HG02840 (cell line): ENCODE data around the gene PRSS12.
"Not testable (repeated sequence)": the region's sequence is repeated elsewhere in the genome, so short reads cannot be mapped to it uniquely, and the experiment has no call there.

Experiments
- ATAC-seq: cut with Tn5 transposase; IDR thresholded peaks from one replicate; pipeline ENCODE4 v1.9.1; 2021; ENCODE audit warnings: mild to moderate bottlenecking, moderate library complexity, moderate number of reproducible peaks; ENCODE audit not compliant: unreplicated experiment, low FRiP score

Gene PRSS12, protein sequence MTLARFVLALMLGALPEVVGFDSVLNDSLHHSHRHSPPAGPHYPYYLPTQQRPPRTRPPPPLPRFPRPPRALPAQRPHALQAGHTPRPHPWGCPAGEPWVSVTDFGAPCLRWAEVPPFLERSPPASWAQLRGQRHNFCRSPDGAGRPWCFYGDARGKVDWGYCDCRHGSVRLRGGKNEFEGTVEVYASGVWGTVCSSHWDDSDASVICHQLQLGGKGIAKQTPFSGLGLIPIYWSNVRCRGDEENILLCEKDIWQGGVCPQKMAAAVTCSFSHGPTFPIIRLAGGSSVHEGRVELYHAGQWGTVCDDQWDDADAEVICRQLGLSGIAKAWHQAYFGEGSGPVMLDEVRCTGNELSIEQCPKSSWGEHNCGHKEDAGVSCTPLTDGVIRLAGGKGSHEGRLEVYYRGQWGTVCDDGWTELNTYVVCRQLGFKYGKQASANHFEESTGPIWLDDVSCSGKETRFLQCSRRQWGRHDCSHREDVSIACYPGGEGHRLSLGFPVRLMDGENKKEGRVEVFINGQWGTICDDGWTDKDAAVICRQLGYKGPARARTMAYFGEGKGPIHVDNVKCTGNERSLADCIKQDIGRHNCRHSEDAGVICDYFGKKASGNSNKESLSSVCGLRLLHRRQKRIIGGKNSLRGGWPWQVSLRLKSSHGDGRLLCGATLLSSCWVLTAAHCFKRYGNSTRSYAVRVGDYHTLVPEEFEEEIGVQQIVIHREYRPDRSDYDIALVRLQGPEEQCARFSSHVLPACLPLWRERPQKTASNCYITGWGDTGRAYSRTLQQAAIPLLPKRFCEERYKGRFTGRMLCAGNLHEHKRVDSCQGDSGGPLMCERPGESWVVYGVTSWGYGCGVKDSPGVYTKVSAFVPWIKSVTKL

GRCh38 chr4:118352843-118353533 is at the start of gene PRSS12:
PRSS12 (minus strand) TSS chr4:118353003; CDS start chr4:118352720, 283 bp downstream.
- ATAC-seq: peak; percentile 97

GRCh38 chr4:118400356-118400755 is 47.6 kb upstream of the PRSS12 start:
- ATAC-seq: no peak

GRCh38 chr4:118399883-118400282 is 47.1 kb upstream of the PRSS12 start:
- ATAC-seq: not testable (repeated sequence)

DNA sequence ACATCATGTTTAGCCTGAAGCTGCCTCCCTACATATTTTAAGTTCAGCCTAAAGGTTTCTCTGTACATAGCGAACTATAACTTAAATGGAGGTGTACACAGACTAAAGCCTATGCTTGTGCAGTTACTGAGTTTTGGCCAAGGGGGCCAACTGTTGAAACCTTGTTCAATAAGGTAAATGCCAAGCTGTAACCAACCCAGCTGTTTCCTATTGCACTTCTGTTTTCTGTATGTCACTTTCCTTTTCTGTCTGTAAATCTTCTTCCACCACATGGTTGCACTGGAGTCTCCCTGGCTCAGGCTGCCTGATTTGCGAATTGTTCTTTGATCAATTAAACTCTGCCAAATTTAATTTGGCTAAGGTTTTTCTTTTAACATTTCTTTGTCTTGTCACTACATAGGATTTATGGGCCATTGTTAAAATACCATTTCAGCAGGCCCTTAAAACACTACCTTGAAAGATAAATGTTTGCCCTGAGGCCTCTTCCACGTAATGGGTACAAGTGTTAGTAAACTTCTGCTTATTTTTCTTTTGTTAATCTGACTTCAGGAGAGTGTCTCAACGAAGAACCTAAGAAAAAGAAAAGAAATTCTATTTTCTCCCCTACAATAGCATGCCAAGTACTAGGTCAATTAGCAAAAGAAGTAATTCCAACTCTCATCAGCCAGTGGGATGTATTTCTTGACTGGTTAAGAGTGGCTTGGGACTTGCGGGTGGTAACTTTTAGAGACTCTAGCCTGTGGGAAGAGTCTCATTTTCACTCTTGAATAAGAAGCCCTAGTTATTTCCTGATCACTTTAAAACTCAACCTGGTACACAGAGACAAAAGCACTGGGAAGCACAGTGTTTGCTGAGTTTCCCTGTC is 45.7 kb upstream of the PRSS12 start:
- no peak for ATAC-seq

GRCh38 chr4:118397623-118397979 is 44.8 kb upstream of the PRSS12 start:
- ATAC-seq: no peak

DNA sequence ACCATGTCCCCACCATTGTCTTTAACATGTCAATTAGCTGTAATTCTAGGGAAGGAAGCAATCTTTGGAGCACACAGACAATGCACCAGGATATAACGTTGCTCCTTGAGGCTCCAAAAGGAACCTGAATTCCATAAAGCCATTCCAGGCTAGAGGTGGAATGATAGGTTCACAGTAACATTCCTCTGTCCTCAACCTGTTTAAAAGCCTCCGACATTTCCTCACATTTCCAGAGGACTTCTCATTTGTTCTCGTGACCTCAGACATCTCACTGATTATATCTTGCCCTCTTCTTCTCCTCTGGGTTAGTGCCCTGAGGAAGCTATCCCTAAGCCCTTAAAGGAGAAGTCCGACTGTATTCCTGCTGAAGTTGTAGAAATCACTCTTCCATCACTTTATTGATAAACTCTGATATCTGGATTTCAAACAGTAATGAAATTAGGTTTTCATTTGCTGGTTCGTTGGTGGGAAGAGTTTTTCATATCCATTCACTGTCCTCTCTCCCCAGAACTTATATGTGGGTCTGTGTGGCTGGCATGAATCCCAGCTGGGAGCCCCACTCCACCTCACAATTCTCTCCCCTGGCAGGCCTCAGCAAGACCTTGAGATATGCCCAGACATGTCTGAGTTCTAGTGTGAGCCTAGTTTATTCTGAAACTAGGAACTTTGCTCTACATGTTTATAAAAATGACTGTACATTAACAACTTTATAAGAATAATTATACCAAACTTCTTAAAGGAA is 44.2 kb upstream of the PRSS12 start:
- ATAC-seq: no peak

DNA sequence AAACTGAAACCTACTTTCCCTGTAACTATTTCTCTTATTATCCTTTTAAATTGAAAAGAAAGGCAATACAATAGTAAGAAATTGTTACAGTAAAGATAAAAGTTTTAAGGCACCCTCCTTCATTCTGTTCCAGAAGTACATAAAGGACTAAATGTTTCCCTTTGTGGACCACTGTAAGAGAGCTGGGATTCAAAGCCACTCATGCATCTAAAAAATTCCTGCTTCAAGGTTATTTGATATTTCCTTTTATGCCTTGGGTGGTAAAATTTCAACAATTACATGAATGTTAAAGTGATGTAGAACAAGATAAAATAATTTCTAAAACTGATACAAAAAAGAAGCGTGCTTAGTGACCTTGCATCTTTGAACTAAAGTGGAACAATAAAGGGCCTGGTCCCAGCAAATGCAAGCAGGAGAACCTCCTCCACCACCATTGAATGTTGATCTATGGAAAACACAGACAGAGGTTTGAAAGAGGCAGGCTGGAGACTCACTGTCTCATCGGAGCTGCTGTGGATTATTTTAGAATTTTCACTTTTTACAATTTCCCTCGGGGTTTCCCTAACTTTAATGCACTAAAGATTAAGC is 42.3 kb upstream of the PRSS12 start:
- ATAC-seq: no peak

GRCh38 chr4:118392509-118392908 is 39.7 kb upstream of the PRSS12 start:
- ATAC-seq: not testable (repeated sequence)

DNA sequence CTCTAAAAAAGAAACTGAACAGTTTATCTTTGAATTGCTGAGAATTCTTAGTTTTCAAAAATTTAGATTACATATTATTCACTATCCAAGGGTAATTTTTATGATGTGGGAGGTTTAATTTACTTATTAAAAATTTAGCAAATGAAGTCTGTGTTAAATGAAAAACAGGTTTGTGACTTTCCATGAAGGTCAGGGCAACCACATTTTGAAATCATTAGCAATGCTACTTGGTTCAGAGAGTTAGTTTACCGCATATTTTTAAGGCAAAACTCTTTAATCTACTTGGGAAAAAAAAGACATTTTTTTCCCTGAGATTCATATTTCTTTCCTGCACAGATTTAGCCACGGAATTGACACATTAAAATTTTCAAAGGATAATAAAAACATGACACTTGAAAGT is 37.3 kb upstream of the PRSS12 start:
- ATAC-seq: no peak

- ATAC-seq: no peak
Measured at GRCh38 chr4:118389721-118390120, 36.9 kb upstream of the PRSS12 start.

DNA sequence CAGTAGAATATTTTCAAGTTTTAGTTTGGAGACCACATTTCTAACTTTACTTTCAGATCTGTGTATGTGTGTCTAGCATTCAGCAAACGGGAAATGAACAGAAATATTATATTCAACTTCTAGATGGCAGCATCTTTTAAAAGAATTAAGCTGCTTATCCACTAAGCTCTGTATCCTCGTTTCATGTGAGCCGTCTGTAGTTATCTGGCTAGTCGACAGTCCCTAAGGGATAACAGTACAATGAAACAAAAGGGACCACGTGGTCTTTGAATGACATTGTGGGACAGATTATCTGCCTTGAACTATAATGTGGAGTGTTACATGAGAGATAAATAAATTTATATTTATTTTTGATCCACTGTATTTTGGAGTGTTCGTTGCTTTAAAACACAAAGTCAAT is 35.8 kb upstream of the PRSS12 start:
- no peak for ATAC-seq

- ATAC-seq: no peak
Measured at GRCh38 chr4:118381902-118382301, 29.1 kb upstream of the PRSS12 start.

DNA sequence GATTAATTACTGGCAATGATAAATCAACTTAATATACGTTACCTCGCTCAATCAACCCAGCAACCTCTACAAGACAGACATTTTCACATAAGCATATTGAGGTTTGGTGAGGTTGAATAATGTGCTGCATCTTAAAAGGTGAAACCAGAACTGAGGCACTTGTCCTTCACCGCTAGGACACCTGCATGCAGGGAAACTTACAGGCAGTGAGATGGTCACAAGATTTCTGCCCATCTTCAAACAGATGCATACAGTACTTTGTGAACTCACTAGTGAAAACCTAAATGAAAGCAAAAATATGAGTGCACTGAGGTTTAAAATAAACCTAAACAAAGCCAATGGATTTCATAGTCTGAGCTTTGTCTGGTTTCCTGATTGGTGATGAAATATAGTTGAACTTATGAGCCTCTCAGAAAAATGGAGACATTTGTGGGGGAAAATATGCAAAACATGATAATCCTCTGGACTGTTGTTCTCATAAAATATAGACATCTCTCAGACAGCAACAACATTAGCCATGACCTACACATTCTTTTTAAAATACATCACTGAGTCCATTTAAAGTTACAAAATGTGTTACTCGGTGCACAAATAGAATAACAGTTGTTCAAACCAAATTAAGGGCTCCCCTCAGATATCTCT is 20.9 kb upstream of the PRSS12 start:
- ATAC-seq: no peak

DNA sequence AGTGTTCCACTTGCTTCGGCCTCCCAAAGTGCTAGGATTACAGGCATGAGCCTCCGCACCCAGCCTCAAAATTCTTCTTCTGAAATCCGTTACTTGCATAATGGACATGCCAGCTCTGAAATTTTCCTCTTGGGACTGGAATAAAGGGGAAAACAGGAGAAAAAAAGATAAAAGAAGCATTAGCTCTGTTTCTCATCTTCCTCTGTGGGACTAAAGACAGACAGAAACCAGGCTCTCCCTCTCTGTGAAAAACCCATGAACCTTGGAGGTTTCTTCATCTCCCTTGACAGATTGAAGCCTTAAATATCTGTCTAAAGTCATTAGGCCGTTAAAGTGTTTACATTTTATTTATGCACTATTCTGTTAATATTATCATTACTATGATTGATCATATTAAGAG is 19.4 kb upstream of the PRSS12 start:
- no peak for ATAC-seq

DNA sequence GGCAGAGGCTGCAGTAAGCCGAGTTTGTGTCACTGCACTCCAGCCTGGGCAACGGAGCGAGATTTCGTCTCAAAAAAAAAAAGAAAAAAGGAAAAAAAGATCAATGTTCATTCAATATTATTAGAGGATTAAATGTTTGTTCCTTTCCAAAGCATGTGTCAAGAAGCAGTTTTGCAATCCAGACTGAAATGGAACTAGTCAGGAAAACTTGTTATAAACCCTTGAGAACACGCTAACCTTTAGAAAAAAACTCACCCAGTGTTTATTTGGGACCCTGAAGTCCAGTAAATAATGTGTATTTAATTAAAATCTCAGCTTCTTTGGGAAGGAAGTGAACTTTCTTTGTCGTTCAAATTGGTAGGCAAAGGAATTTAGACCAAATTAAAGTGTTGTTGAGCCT is 16.4 kb upstream of the PRSS12 start:
- ATAC-seq: no peak

- no peak for ATAC-seq
Measured at GRCh38 chr4:118367872-118368271, 15.1 kb upstream of the PRSS12 start.

- no peak for ATAC-seq
Measured at GRCh38 chr4:118367361-118367760, 14.6 kb upstream of the PRSS12 start.

- no peak for ATAC-seq
Measured at GRCh38 chr4:118363166-118363565, 10.4 kb upstream of the PRSS12 start.

- ATAC-seq: no peak
Measured at GRCh38 chr4:118361192-118361591, 8.4 kb upstream of the PRSS12 start.
